Measurements from ENCODE around the gene SKI. TPM values are rescaled to one million over a fixed set of nuclear protein-coding genes. Genes with fewer than 3 reads are reported as not detected.

The SKI gene
- total and polyA plus RNA-seq, 2 of the 4 experiments (the other 2 are of a cell fraction), result 2.3 to 20.1 TPM

GRCh38 chr1:2292725-2293450 lies 64.8 kb downstream of the SKI start:
- Histone ChIP-seq H3K14ac (replicated peaks; ENCODE audit: low read depth, low read length) (peak overlapping the region; percentile 17; the same call in 1 of the 2 replicates), H3K27me3 (ENCODE audit: control insufficient read depth, insufficient read depth, low read length) (no peaks in the 10 kb centered on the region), H2BK20ac (ENCODE audit: low read depth, low read length) (peak overlapping the region; percentile 10; the same call in 1 of the 2 replicates), H2AFZ (replicated peaks; ENCODE audit: low read length, poor library complexity) (no peak overlapping the region), H2BK15ac (ENCODE audit: low read depth, low read length) (no peak overlapping the region; the same call in 2 of the 3 replicates), H2BK5ac (ENCODE audit: low read depth, low read length, poor library complexity, severe bottlenecking) (peak overlapping the region; percentile 94), H2AK5ac (ENCODE audit: low read depth, low read length) (peak overlapping the region; percentile 85), H3K79me1 (ENCODE audit: low read depth in 1 of 2, low read length in 2 of 2) (peaks cover 6 to 93% of the 10 kb centered on the region in 2 experiments; a peak in 3 of 4 replicates), H3K9ac (ENCODE audit: low read depth, low read length) (no peak overlapping the region), H3K4me2 (ENCODE audit: low read depth, low read length) (no peak overlapping the region), H3K4me3 (ENCODE audit: insufficient read depth, low read depth, low read length) (no peak overlapping the region), H3K9me1 (ENCODE audit: insufficient read depth, low read length) (peaks cover 53% of the 10 kb centered on the region), H3K56ac (ENCODE audit: extremely low read depth, insufficient read depth, low read length) (no peak overlapping the region), H3K27ac (ENCODE audit: insufficient read depth, low read length) (peak overlapping the region; percentile 98), H3K4me1 (ENCODE audit: control insufficient read depth, insufficient read depth, low read length) (peaks cover 52% of the 10 kb centered on the region), H2BK120ac (ENCODE audit: low read depth, low read length) (peak overlapping the region; percentile 97), H2AK9ac (replicated peaks; ENCODE audit: low read depth, low read length, poor library complexity) (peak overlapping the region; percentile 52), H4K5ac (ENCODE audit: low read depth, low read length) (0 out of 2 replicates have a peak overlapping the region, but pooled peaks have one; percentile 10), H3K23ac (ENCODE audit: low read depth, low read length) (peak overlapping the region; percentile 74), H4K91ac (ENCODE audit: insufficient read depth, low read depth, low read length) (peak overlapping the region; percentile 66), H3K4ac (ENCODE audit: low read depth, low read length) (peak overlapping the region; percentile 100), H4K8ac (ENCODE audit: low read depth in 2 of 2, low read length in 2 of 2) (peak overlapping the region; percentile 48 to 96; a peak in 2 of 4 replicates), H3K36me3 (ENCODE audit: control insufficient read depth, insufficient read depth, low read length) (peaks cover 6% of the 10 kb centered on the region; the same call in 1 of the 2 replicates), H3K9me3 (ENCODE audit: control insufficient read depth, insufficient read depth, low read length) (no peaks in the 10 kb centered on the region), H4K20me1 (ENCODE audit: insufficient read depth, low read length) (peaks cover 48% of the 10 kb centered on the region), H3K18ac (ENCODE audit: low read depth, low read length) (no peak overlapping the region; the same call in 1 of the 2 replicates)
- intact Hi-C loops (cut with micrococcal nuclease), result no loop called here
- WGBS, 2 experiments (ENCODE audit: extremely low coverage in 2 of 2, insufficient read length in 1 of 2), result 73% methylated on average over 13 of the region's 30 CpGs; no CpG with 5 or more reads in 1 of the 2 experiments
- ATAC-seq (ENCODE audit: low read depth), result no peak
- in situ Hi-C loops (cut with MboI; ENCODE audit: low sequenced_read_pairs), result no loop called here
- ChIA-PET CTCF (no interaction called here), POLR2A (ENCODE audit: unreplicated experiment) (no interaction called here)
- dilution Hi-C loops (cut with HindIII; ENCODE audit: low sequenced_read_pairs, unreplicated experiment), result no loop called here
- no peak for DNase-seq
- no TSS peak for BruUV-seq (replicated peaks)
- TF ChIP-seq MXI1 (IDR thresholded peaks at IDR 0.05; ENCODE audit: borderline replicate concordance, low read depth, low read length), result no peak
- TF ChIP-seq FOS (IDR thresholded peaks at IDR 0.05; ENCODE audit: low read depth, low read length), result no peak
- no peak for TF ChIP-seq NFE2L2 (IDR thresholded peaks at IDR 0.05; ENCODE audit: low read depth, low read length)
- no peak for TF ChIP-seq BHLHE40 (IDR thresholded peaks at IDR 0.05; ENCODE audit: low read depth, low read length)
- TF ChIP-seq CTCF (conservative IDR thresholded peaks at IDR 0.05; ENCODE audit: low read depth, low read length), result no peak
- TF ChIP-seq RFX5 (IDR thresholded peaks at IDR 0.05; ENCODE audit: low read depth, low read length), result no peak
- TF ChIP-seq MAFK (IDR thresholded peaks at IDR 0.05; ENCODE audit: low read depth, low read length), result no peak
- TF ChIP-seq CHD1 (IDR thresholded peaks at IDR 0.05; ENCODE audit: low read depth, low read length), result no peak
- no peak for TF ChIP-seq CEBPB (IDR thresholded peaks at IDR 0.05; ENCODE audit: low read depth, low read length)
- no peak for TF ChIP-seq RAD21 (IDR thresholded peaks at IDR 0.05; ENCODE audit: low read length)
- no peak for TF ChIP-seq POLR2A (IDR thresholded peaks at IDR 0.05; ENCODE audit: low read depth, low read length)
- no peak for TF ChIP-seq USF2 (IDR thresholded peaks at IDR 0.05; ENCODE audit: low read depth, low read length)
- no peak for TF ChIP-seq MAZ (IDR thresholded peaks at IDR 0.05; ENCODE audit: borderline replicate concordance, low read depth, low read length)
- TF ChIP-seq SMC3 (IDR thresholded peaks at IDR 0.05; ENCODE audit: low read depth, low read length), result no peak
- TF ChIP-seq RCOR1 (IDR thresholded peaks at IDR 0.05; ENCODE audit: insufficient replicate concordance, low read length), result no peak
